ENCODE data around the gene FITM2. TPM values are rescaled to one million over a fixed set of nuclear protein-coding genes. Genes with fewer than 3 reads are reported as not detected.
A peak's percentile ranks its signal among the peaks of the same experiment; 100 is the strongest.

Gene FITM2
- total RNA-seq, result 1 to 10 TPM; 2.0 to 2.1 TPM

DNA sequence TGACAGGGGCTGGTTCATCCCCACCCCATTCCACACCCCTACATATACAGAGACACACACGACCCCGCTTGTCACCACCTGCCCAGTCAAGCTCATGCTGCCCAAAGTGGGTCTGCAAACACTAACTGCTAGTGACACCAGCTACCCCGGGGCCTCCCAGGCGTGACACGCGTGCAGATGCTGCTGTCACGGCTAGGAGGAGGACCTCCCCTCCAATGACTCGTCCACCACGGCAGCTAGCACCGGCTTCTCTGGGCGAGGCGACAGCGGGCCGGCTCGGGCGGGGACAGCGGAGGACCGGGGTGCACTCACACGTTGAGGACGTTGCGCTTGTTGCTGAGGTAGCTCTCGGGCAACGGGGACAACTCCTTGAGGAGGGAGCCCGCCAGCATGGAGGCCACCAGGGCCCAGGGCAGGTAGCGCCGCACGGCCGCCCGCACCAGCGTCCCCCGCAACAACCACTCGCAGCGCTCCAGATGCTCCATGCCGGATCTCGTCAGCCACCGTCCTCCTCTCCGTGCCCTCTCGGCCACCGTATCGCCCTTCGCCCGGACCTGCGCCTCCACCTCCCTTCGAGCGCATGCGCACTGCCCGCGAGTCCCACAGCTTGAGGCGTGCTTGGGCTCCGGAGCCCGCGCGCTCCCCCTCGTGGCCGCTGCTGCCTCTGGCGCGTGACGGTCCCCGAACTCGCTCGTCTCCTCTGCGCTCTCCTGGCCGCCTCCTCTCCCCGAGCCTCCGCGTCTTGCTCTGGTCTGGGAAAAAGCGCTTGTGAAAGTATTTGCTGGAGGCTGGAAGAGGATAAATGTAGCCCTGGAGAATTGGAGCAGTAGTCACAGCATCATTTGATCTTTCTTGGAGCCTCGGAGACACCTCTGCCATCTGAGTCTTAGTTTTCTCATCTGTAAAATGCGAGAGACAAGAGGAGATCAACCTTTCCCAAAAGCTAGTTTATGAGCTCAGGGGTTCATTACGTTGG lies at the start of gene FITM2:
Gene FITM2 (minus strand): TSS at position 539 of the 976 bp plus-strand sequence. CDS start 54 bp downstream, at position 485.
- peak within 1 kb of the TSS; percentile 91 for H3K4me3 Mint-ChIP-seq
- no peaks in the 10 kb centered on the region for H3K9me3 Mint-ChIP-seq
- CTCF ChIA-PET, result interaction anchor here (0.6 to 8.3 kb wide), 34 partner anchors 10 to 299 kb away, joined by 3 to 444 read pairs (median 6); partner anchors contain the start of gene OSER1
- POLR2A ChIA-PET, result interaction anchor here (0.6 to 2.4 kb wide), 5 partner anchors 11 to 124 kb away, joined by 3 to 25 read pairs (median 4); no protein-coding TSS in a partner anchor
- H3K27me3 Mint-ChIP-seq, result no peaks in the 10 kb centered on the region
- ATAC-seq (peak; percentile 97), DNase-seq (peak; percentile 99)
- peaks cover 16% of the 10 kb centered on the region for H3K4me1 Mint-ChIP-seq (ENCODE audit: low read depth)
- peak within 1 kb of the TSS; percentile 85 for H3K27ac Mint-ChIP-seq
- peak; percentile 81 for TF ChIP-seq CTCF (IDR thresholded peaks at IDR 0.05)
- H3K36me3 Mint-ChIP-seq (ENCODE audit: low read depth), result peaks cover 8% of the 10 kb centered on the region
- intact Hi-C loops (cut with micrococcal nuclease), result loop anchor here (1.0 to 10.0 kb wide), 2 partner anchors 94 to 196 kb away; no protein-coding TSS in a partner anchor

DNA sequence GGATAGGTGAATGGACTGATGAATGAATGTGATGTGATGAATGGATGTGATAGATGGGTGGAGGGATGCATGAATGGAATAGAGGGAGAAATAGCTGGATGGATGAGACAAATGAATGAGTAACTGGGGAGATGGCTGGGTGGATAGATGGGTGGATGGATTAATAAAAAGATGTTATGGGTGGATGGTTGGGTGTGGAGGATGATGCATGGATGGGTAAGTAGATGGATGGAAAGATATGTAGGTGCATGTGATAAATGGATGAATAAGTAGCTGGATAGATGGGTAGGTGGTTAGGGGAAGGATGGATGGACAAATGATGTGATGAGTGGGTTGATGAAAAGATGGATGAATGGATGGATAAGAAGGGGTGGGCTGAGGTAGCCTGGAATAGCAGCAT lies 49.2 kb upstream of the FITM2 start:
- TF ChIP-seq CTCF (IDR thresholded peaks at IDR 0.05), result no peak
- Mint-ChIP-seq H3K36me3 (ENCODE audit: low read depth) (no peaks in the 10 kb centered on the region), H3K4me3 (no peak overlapping the region), H3K27me3 (peaks cover 3% of the 10 kb centered on the region), H3K27ac (no peak overlapping the region), H3K9me3 (no peaks in the 10 kb centered on the region), H3K4me1 (ENCODE audit: low read depth) (no peaks in the 10 kb centered on the region)
- POLR2A ChIA-PET, result no interaction called here
- DNase-seq (no peak), ATAC-seq (no peak)
- CTCF ChIA-PET, result interaction anchor here (1.0 to 1.4 kb wide), 2 partner anchors 143 to 145 kb away, joined by 3 to 5 read pairs; no protein-coding TSS in a partner anchor
- intact Hi-C loops (cut with micrococcal nuclease), result no loop called here

GRCh38 chr20:44358776-44359175 lies 47.8 kb upstream of the FITM2 start:
- CTCF ChIA-PET, result no interaction called here
- Mint-ChIP-seq H3K4me3 (no peak overlapping the region), H3K9me3 (no peaks in the 10 kb centered on the region), H3K36me3 (ENCODE audit: low read depth) (no peaks in the 10 kb centered on the region), H3K4me1 (ENCODE audit: low read depth) (no peaks in the 10 kb centered on the region), H3K27ac (no peak overlapping the region), H3K27me3 (peaks cover 4% of the 10 kb centered on the region)
- no peak for ATAC-seq
- no peak for DNase-seq
- TF ChIP-seq CTCF (IDR thresholded peaks at IDR 0.05), result no peak
- intact Hi-C loops (cut with micrococcal nuclease), result no loop called here
- POLR2A ChIA-PET, result no interaction called here

GRCh38 chr20:44357555-44358125 lies 46.6 kb upstream of the FITM2 start:
- Mint-ChIP-seq H3K4me1 (ENCODE audit: low read depth) (no peaks in the 10 kb centered on the region), H3K27me3 (peaks cover 4% of the 10 kb centered on the region), H3K36me3 (ENCODE audit: low read depth) (no peaks in the 10 kb centered on the region), H3K9me3 (no peaks in the 10 kb centered on the region), H3K27ac (no peak overlapping the region), H3K4me3 (no peak overlapping the region)
- no peak for ATAC-seq
- no peak for DNase-seq
- TF ChIP-seq CTCF (IDR thresholded peaks at IDR 0.05), result no peak
- CTCF ChIA-PET, result interaction anchor here (1.3 kb wide), 1 partner anchor 28 kb away, joined by 6 read pairs; no protein-coding TSS in a partner anchor
- POLR2A ChIA-PET, result no interaction called here
- intact Hi-C loops (cut with micrococcal nuclease), result no loop called here
